Right lobe of liver (tissue), 6 donors: Measurements from ENCODE around the gene TBC1D26. TPM values are rescaled to one million over a fixed set of nuclear protein-coding genes. Genes with fewer than 3 reads are reported as not detected.
A peak's percentile ranks its signal among the peaks of the same experiment; 100 is the strongest.
"Not testable (repeated sequence)": the region's sequence is repeated elsewhere in the genome, so short reads cannot be mapped to it uniquely, and the experiment has no call there.

Experiments used
- ATAC-seq, 4 donors: fragments of 200-7000 bp; cut with Tn5 transposase; one replicate each; pipeline ENCODE4 v1.9.1; 2020; ENCODE audit warnings: mild to moderate bottlenecking in 4 of 4, moderate library complexity in 4 of 4
- DNase-seq, 3 donors: peaks; one replicate each; pipeline ENCODE4 v3.0.0-alpha.2; 2020
- H3K27ac ChIP-seq, 3 donors: fragments of 200-600 bp; one replicate each; pipeline ENCODE4 v1.8.0; 2022
- H3K27me3 ChIP-seq, 2 donors: fragments of 200-600 bp; one replicate each; pipeline ENCODE4 v1.8.0; 2022
- H3K36me3 ChIP-seq, 4 donors: fragments of 200-600 bp; sonication (generic) in 1 of 4; one replicate each; pipeline versions ENCODE4 v1.5.1 to v1.8.0; 2017 to 2022; ENCODE audit warnings: control low read depth in 1 of 4
- H3K4me1 ChIP-seq, 4 donors: fragments of 200-600 bp; sonication (generic) in 1 of 4; one replicate each; pipeline versions ENCODE4 v1.5.1 to v1.8.0; 2017 to 2022; ENCODE audit warnings: control low read depth in 1 of 4
- H3K4me3 ChIP-seq, 3 donors: fragments of 200-600 bp; one replicate each; pipeline ENCODE4 v1.8.0; 2022
- H3K9me3 ChIP-seq, 4 donors: fragments of 200-600 bp; sonication (generic) in 1 of 4; one replicate each; pipeline versions ENCODE4 v1.5.1 to v1.8.0; 2017 to 2022; ENCODE audit warnings: control low read depth in 1 of 4
- CTCF ChIP-seq, 4 donors: fragments of 200-600 bp in 3 of 4; fragments of 450-650 bp in 1 of 4; IDR thresholded peaks; one replicate each; pipeline versions ENCODE4 v1.5.1 to v1.8.0; 2016 to 2022; ENCODE audit warnings: antibody characterized with exemption in 4 of 4, mild to moderate bottlenecking in 2 of 4
- POLR2A ChIP-seq: fragments of 450-650 bp; IDR thresholded peaks from one replicate; pipeline ENCODE4 v1.6.1; 2017; ENCODE audit warnings: antibody characterized with exemption, mild to moderate bottlenecking
- WGBS: methylation state at CpG from one replicate; pipeline ENCODE4 v1.1.6; 2018; ENCODE audit warnings: low coverage, low lambda C conversion rate; ENCODE audit not compliant: insufficient coverage; ENCODE audit errors: missing lambda C conversion rate; 5-methylcytosine and 5-hydroxymethylcytosine counted together
- intact Hi-C, 2 donors: fragments of 100-400 bp; cut with DNase I; formaldehyde crosslinking; loops; one replicate each; pipeline versions ENCODE4 v1.11.2 to v1.14.1; 2022
- long read RNA-seq: library from polyadenylated mRNA; unstranded; transcript quantifications from one replicate; pipeline ENCODE4 v2.0.0, GENCODE V29; 2019
- total RNA-seq, 6 experiments: library from RNA; depleted of rRNA in 2 of 6; stranded (reverse); fragments of >200 nt in 2 of 6; fragmentation: NEBNext Ultra II Directional in 3 of 6; extraction: Animal tissue kit (Norgen Biotek cat#: 25700) in 3 of 6; gene quantifications; one replicate each; pipeline versions ENCODE4 v1.1.0 to v1.2.4, GENCODE V29; 2016 to 2023
- donor health status: DM: no; HTN: yes; CAD: no.
- donor health status: DM: no; HTN: no; CAD: no.
- donor health status: DM: no; HTN: no; CAD: no.
- donor health status: DM: no; HTN: yes; CAD: no.
- donor health status: DM: no; HTN: yes; CAD: no.

TBC1D26 gene
- total RNA-seq, result not detected
- long read RNA-seq, result 0 reads

DNA sequence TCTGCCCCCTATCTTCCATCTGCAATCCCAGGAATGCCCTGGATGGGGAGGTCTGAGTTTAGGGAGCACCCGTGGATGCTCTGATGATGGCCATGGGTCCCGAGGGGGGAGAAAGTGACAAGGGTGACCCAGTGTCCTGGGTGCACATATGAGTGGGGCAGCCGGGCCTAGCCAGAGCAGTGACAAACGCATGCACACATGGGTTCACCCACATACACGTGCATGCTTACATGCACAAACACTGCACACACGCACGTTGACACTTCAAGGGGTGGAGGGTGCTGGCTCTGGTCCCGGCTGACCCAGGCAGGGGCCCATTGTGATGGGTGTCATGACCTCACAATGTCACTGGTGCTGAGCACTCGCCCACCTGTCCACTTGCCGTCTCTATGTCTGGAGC, at the start of gene TBC1D26:
TBC1D26 (plus strand) TSS at position 384 of the 400 bp plus-strand sequence. CDS start 3,066 bp downstream, outside the sequence.
- peak in 1 of 3 donors; percentile 19 for DNase-seq
- intact Hi-C loops, H3K9me3 ChIP-seq, H3K36me3 ChIP-seq, ATAC-seq, H3K4me3 ChIP-seq, H3K27ac ChIP-seq, H3K27me3 ChIP-seq, H3K4me1 ChIP-seq: not testable (repeated sequence)
- 73% methylated on average over 3 of the region's 10 CpGs for WGBS

- not testable (repeated sequence) for ATAC-seq
Measured at GRCh38 chr17:15683135-15683534, 48.9 kb upstream of the TBC1D26 start.

GRCh38 chr17:15683824-15684478, 48.1 kb upstream of the TBC1D26 start, which contains the start of gene TRIM16:
TRIM16 (minus strand) TSS chr17:15684311; CDS start chr17:15651609, 32,702 bp downstream.
- H3K9me3 ChIP-seq, H3K36me3 ChIP-seq, intact Hi-C loops, H3K4me1 ChIP-seq, H3K27me3 ChIP-seq: not testable (repeated sequence)
- under 1% methylated on average over 26 of the region's 35 CpGs for WGBS
- peak; percentile 92 to 98 (median 97) for ATAC-seq
- Histone ChIP-seq H3K4me3 (peak within 1 kb of the TSS; percentile 54 to 67 (median 60)), H3K27ac (peak within 1 kb of the TSS in 1 of 3 donors; percentile 26)
- DNase-seq, result peak; percentile 75 to 85 (median 81)
- peak in 1 of 4 donors; percentile 14 for TF ChIP-seq CTCF (IDR thresholded peaks at IDR 0.05)

More at GRCh38 chr17:15683135-15683534, 48.9 kb upstream of the TBC1D26 start:
- DNase-seq, H3K9me3 ChIP-seq, H3K27ac ChIP-seq, H3K27me3 ChIP-seq, H3K4me3 ChIP-seq, H3K36me3 ChIP-seq, H3K4me1 ChIP-seq, intact Hi-C loops: not testable (repeated sequence)
- 92% methylated on average over 3 of the region's 3 CpGs for WGBS

DNA sequence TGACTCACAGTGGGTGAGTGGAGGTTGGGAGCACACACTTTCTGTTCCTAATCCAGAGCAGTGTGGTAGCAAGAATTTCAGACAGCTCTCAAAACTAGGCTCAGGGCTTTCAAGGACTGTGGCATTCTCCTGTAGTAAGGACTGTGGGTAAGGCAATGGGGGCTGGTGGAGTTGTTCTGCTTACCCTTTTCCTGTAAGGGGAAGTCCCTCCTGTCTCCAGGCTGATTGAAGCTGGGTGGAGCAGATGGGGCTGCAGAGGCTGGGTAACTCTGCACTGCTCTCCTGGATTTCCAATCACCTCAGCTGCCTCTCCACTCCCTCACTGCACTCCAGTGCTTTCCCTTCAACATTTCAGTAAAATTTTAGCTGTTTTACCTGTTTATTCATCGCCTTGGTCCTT, 44.6 kb upstream of the TBC1D26 start:
- H3K36me3 ChIP-seq, H3K27ac ChIP-seq, H3K27me3 ChIP-seq, H3K4me1 ChIP-seq, H3K9me3 ChIP-seq, intact Hi-C loops, H3K4me3 ChIP-seq, ATAC-seq, DNase-seq: not testable (repeated sequence)
- 100% methylated on average over 1 of the region's 1 CpG for WGBS

DNA sequence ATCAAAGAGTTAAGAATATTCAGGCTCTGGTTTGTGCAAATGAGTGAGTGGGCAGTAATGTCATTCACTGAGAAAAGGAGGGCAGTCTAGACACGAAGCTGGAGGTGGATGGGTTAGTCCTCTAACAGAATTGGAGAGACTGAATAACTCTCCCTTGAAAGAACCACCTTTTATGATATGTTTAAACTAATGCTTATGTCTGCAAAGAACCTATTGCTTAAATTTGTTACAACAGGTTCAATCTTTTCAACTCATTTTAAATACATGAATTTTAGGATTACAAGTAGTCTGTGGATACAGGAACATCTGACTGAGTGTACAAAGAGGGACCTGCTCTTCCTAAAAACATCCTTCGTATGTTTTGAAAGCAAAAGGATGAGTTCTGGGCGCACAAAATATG, 33.1 kb upstream of the TBC1D26 start:
- 0% methylated on average over 1 of the region's 3 CpGs for WGBS
- H3K4me3 ChIP-seq, result peak overlapping the region; percentile 33 to 63 (median 56)
- intact Hi-C loops, H3K4me1 ChIP-seq, ATAC-seq, H3K36me3 ChIP-seq, H3K27me3 ChIP-seq, H3K9me3 ChIP-seq, DNase-seq: not testable (repeated sequence)
- peak overlapping the region in 1 of 3 donors; percentile 40 for H3K27ac ChIP-seq

DNA sequence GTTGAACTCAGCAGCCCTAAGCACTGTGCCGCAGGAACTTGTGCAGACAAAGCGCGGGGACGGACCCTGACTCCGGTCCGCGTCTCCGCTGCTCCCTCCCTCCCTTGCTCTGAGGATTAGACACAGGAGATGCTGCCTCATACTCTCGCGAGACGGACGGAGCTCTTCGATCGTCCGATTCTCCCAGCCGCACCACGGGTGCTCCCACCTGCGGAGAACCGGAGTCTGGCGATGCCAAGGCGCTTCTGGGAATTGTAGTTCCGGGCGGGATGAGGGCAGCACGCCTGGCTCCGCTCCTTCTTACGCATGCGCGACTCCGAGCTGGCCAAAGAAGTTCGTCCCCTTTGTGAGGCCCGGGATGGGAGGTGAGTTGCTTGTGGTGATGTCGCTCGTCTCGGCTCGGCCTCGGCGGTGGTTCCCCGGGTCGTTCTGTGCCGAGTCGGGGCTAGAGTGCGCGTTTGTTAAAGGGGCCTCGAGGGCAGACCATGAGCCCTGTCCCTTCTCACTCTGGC, 32.6 kb upstream of the TBC1D26 start, which contains the start of gene ZNF286A:
ZNF286A (plus strand) TSS at position 340 of the 512 bp plus-strand sequence. CDS start 578 bp downstream, outside the sequence.
- H3K36me3 ChIP-seq, intact Hi-C loops, H3K27me3 ChIP-seq, H3K4me1 ChIP-seq, H3K9me3 ChIP-seq: not testable (repeated sequence)
- ATAC-seq, result peak; percentile 99 to 100 (median 100)
- H3K4me3 ChIP-seq, result peak within 1 kb of the TSS; percentile 33 to 63 (median 56)
- peak within 1 kb of the TSS in 1 of 3 donors; percentile 40 for H3K27ac ChIP-seq
- WGBS, result 0% methylated on average over 16 of the region's 44 CpGs
- peak; percentile 50 for TF ChIP-seq POLR2A
- peak; percentile 98 to 100 (median 100) for DNase-seq

- peak overlapping the region; percentile 33 to 63 (median 56) for H3K4me3 ChIP-seq
- H3K27ac ChIP-seq, H3K27me3 ChIP-seq, H3K9me3 ChIP-seq, DNase-seq, H3K4me1 ChIP-seq, H3K36me3 ChIP-seq, intact Hi-C loops: not testable (repeated sequence)
- ATAC-seq, result peak; percentile 8 to 28 (median 27)
- WGBS, result no CpG with 5 or more reads among the region's 21 CpGs
Measured at GRCh38 chr17:15699937-15700336, 32.1 kb upstream of the TBC1D26 start.

DNA sequence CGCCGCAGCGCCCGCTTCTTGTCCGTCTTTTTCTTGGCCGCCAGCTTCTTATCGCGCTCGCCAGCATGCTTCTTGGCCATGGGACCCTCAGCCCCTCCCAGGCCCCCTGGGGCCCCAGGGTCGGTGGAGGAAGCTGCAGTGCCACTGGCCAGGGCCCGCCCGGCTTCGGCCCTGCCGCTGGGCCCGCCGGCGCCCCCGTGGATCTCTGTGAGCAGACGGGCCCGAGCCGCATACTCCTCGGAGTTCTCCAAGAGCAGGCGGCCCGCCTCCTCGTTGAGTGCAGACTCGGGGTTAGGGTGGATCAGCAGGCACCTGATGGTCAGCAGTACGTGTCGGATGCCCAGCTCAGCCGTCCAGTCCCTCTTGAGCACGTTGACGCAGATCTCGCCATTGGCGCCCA, 27.8 kb upstream of the TBC1D26 start:
- not testable (repeated sequence) for DNase-seq

GRCh38 chr17:15704813-15705212, 27.3 kb upstream of the TBC1D26 start:
- H3K36me3 ChIP-seq, intact Hi-C loops, ATAC-seq, DNase-seq, H3K27ac ChIP-seq, H3K4me3 ChIP-seq, H3K27me3 ChIP-seq, H3K4me1 ChIP-seq: not testable (repeated sequence)
- peaks cover 0 to 13% (median 0%) of the 10 kb centered on the region in 4 donors for H3K9me3 ChIP-seq
- 97% methylated on average over 9 of the region's 32 CpGs for WGBS

More for the DNA sequence above, 27.8 kb upstream of the TBC1D26 start:
- H3K4me1 ChIP-seq, H3K27ac ChIP-seq, intact Hi-C loops, H3K4me3 ChIP-seq, H3K36me3 ChIP-seq, H3K27me3 ChIP-seq, ATAC-seq: not testable (repeated sequence)
- WGBS, result no CpG with 5 or more reads among the region's 33 CpGs
- peaks cover 0 to 13% (median 0%) of the 10 kb centered on the region in 4 donors for H3K9me3 ChIP-seq

DNA sequence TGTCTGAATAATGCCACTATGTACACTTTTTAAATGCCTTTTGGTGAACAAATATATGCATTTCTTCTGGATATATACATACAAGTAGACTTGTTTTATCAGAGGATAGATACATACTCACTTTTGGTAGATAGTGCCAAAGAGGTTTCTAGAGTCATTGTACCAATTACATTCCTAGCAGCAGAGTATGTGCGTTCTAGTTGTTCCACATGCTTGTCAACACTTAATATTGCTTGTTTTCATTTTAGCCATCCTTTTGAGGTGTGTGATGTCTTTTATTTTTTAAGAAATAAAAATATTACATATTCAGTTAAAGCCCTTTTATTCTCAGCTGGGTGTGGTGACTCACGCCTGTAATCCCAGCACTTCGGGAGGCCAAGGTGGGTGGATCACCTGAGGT, 23.2 kb upstream of the TBC1D26 start:
- H3K27me3 ChIP-seq, H3K4me1 ChIP-seq, H3K36me3 ChIP-seq, DNase-seq, intact Hi-C loops, H3K27ac ChIP-seq, H3K4me3 ChIP-seq, ATAC-seq: not testable (repeated sequence)
- H3K9me3 ChIP-seq, result peaks cover 0 to 13% (median 0%) of the 10 kb centered on the region in 4 donors
- WGBS, result 94% methylated on average over 3 of the region's 3 CpGs
